ENCODE results near the gene AK4.
"Not testable (repeated sequence)": the region's sequence is repeated elsewhere in the genome, so short reads cannot be mapped to it uniquely, and the experiment has no call there.

The AK4 gene

GRCh38 chr1:65139793-65140192 lies 8.2 kb upstream of the AK4 start:
- not testable (repeated sequence) for H3K4me1 ChIP-seq (ENCODE audit: control insufficient read depth in 2 of 2, insufficient read depth in 1 of 2, low read depth in 1 of 2, low read length in 2 of 2); H2AFZ ChIP-seq (ENCODE audit: low read length); H3K4me3 ChIP-seq (ENCODE audit: low read length in 2 of 2); H2BK15ac ChIP-seq (ENCODE audit: low read length); H3K27ac ChIP-seq (replicated peaks; ENCODE audit: low read length); H3K23ac ChIP-seq (ENCODE audit: low read depth, low read length, poor library complexity); H3K9ac ChIP-seq (ENCODE audit: low read depth, low read length, poor library complexity); H3K18ac ChIP-seq (ENCODE audit: low read length); H3K36me3 ChIP-seq (replicated peaks in 1 of 2; ENCODE audit: control insufficient read depth in 2 of 2, insufficient read depth in 2 of 2, low read length in 2 of 2); H3K4ac ChIP-seq (ENCODE audit: low read length); H4K91ac ChIP-seq (ENCODE audit: low read depth, low read length, poor library complexity); H3K79me1 ChIP-seq (ENCODE audit: low read depth, low read length); H2BK12ac ChIP-seq (ENCODE audit: low read length); DNase-seq (ENCODE audit: low spot score); H2BK120ac ChIP-seq (ENCODE audit: low read depth, low read length); H3K14ac ChIP-seq (ENCODE audit: low read length); H3K27me3 ChIP-seq (ENCODE audit: control insufficient read depth in 3 of 3, insufficient read depth in 3 of 3, low read depth in 1 of 3, low read length in 3 of 3); H2BK5ac ChIP-seq (ENCODE audit: low read length); H3K4me2 ChIP-seq (ENCODE audit: insufficient read depth, low read length, poor library complexity, severe bottlenecking); H2AK5ac ChIP-seq (ENCODE audit: low read depth, low read length); H3K9me3 ChIP-seq (replicated peaks in 1 of 2; ENCODE audit: control insufficient read depth in 2 of 2, insufficient read depth in 1 of 2, low read depth in 1 of 2, low read length in 2 of 2); H4K8ac ChIP-seq (ENCODE audit: low read depth, low read length)
- no CpG with 5 or more reads among the region's 3 CpGs for WGBS, 2 donors (ENCODE audit: extremely low coverage in 2 of 2, insufficient read length in 2 of 2, insufficient replicate concordance in 1 of 2)

- no peak overlapping the region for H2BK5ac ChIP-seq (ENCODE audit: low read length)
- no peak overlapping the region for H3K9ac ChIP-seq (ENCODE audit: low read depth, low read length, poor library complexity)
- H2AK5ac ChIP-seq (ENCODE audit: low read depth, low read length): no peak overlapping the region
- no peak overlapping the region for H3K4me3 ChIP-seq (ENCODE audit: low read length in 2 of 2)
- no peak overlapping the region for H3K23ac ChIP-seq (ENCODE audit: low read depth, low read length, poor library complexity)
- H2BK15ac ChIP-seq (ENCODE audit: low read length): no peak overlapping the region
- H3K9me3 ChIP-seq (replicated peaks in 1 of 2; ENCODE audit: control insufficient read depth in 2 of 2, insufficient read depth in 1 of 2, low read depth in 1 of 2, low read length in 2 of 2): no peaks in the 10 kb centered on the region
- H4K8ac ChIP-seq (ENCODE audit: low read depth, low read length): no peak overlapping the region
- H3K4ac ChIP-seq (ENCODE audit: low read length): no peak overlapping the region
- peaks cover 1 to 20% (median 7%) of the 10 kb centered on the region in 3 experiments for H3K27me3 ChIP-seq (ENCODE audit: control insufficient read depth in 3 of 3, insufficient read depth in 3 of 3, low read depth in 1 of 3, low read length in 3 of 3)
- DNase-seq (ENCODE audit: low spot score): no peak
- H3K79me1 ChIP-seq (ENCODE audit: low read depth, low read length): no peaks in the 10 kb centered on the region
- no peak overlapping the region for H3K18ac ChIP-seq (ENCODE audit: low read length)
- no peak overlapping the region for H2AFZ ChIP-seq (ENCODE audit: low read length)
- H3K4me2 ChIP-seq (ENCODE audit: insufficient read depth, low read length, poor library complexity, severe bottlenecking): no peak overlapping the region
- H3K27ac ChIP-seq (replicated peaks; ENCODE audit: low read length): no peak overlapping the region
- H2BK12ac ChIP-seq (ENCODE audit: low read length): no peak overlapping the region
- no peak overlapping the region for H3K14ac ChIP-seq (ENCODE audit: low read length)
- peaks cover 0 to 2% of the 10 kb centered on the region in 2 donors for H3K4me1 ChIP-seq (ENCODE audit: control insufficient read depth in 2 of 2, insufficient read depth in 1 of 2, low read depth in 1 of 2, low read length in 2 of 2)
- no peak overlapping the region for H2BK120ac ChIP-seq (ENCODE audit: low read depth, low read length)
- H3K36me3 ChIP-seq (replicated peaks in 1 of 2; ENCODE audit: control insufficient read depth in 2 of 2, insufficient read depth in 2 of 2, low read length in 2 of 2): no peaks in the 10 kb centered on the region
- no peak overlapping the region for H4K91ac ChIP-seq (ENCODE audit: low read depth, low read length, poor library complexity)
- WGBS, 2 donors (ENCODE audit: extremely low coverage in 2 of 2, insufficient read length in 2 of 2, insufficient replicate concordance in 1 of 2): no CpG with 5 or more reads among the region's 4 CpGs
Measured at GRCh38 chr1:65141394-65141793, 6.6 kb upstream of the AK4 start.

- Histone ChIP-seq H3K27ac (replicated peaks; ENCODE audit: low read length) (no peak overlapping the region), H2BK5ac (ENCODE audit: low read length) (no peak overlapping the region), H3K79me1 (ENCODE audit: low read depth, low read length) (no peaks in the 10 kb centered on the region), H2BK15ac (ENCODE audit: low read length) (no peak overlapping the region), H2AK5ac (ENCODE audit: low read depth, low read length) (no peak overlapping the region), H3K18ac (ENCODE audit: low read length) (no peak overlapping the region), H4K8ac (ENCODE audit: low read depth, low read length) (no peak overlapping the region), H3K9ac (ENCODE audit: low read depth, low read length, poor library complexity) (no peak overlapping the region), H3K27me3 (ENCODE audit: control insufficient read depth in 3 of 3, insufficient read depth in 3 of 3, low read depth in 1 of 3, low read length in 3 of 3) (peaks cover 5 to 25% (median 12%) of the 10 kb centered on the region in 3 experiments), H3K4me1 (ENCODE audit: control insufficient read depth in 2 of 2, insufficient read depth in 1 of 2, low read depth in 1 of 2, low read length in 2 of 2) (peaks cover 0 to 2% of the 10 kb centered on the region in 2 donors), H3K4ac (ENCODE audit: low read length) (no peak overlapping the region), H3K14ac (ENCODE audit: low read length) (no peak overlapping the region), H4K91ac (ENCODE audit: low read depth, low read length, poor library complexity) (no peak overlapping the region), H3K4me3 (ENCODE audit: low read length in 2 of 2) (no peak overlapping the region), H2AFZ (ENCODE audit: low read length) (no peak overlapping the region), H3K23ac (ENCODE audit: low read depth, low read length, poor library complexity) (no peak overlapping the region), H2BK12ac (ENCODE audit: low read length) (no peak overlapping the region), H3K36me3 (replicated peaks in 1 of 2; ENCODE audit: control insufficient read depth in 2 of 2, insufficient read depth in 2 of 2, low read length in 2 of 2) (no peaks in the 10 kb centered on the region), H3K4me2 (ENCODE audit: insufficient read depth, low read length, poor library complexity, severe bottlenecking) (no peak overlapping the region), H2BK120ac (ENCODE audit: low read depth, low read length) (no peak overlapping the region), H3K9me3 (replicated peaks in 1 of 2; ENCODE audit: control insufficient read depth in 2 of 2, insufficient read depth in 1 of 2, low read depth in 1 of 2, low read length in 2 of 2) (no peaks in the 10 kb centered on the region)
- no peak for DNase-seq (ENCODE audit: low spot score)
Measured at GRCh38 chr1:65141918-65142317, 6.1 kb upstream of the AK4 start.

- not testable (repeated sequence) for H3K18ac ChIP-seq (ENCODE audit: low read length); H4K8ac ChIP-seq (ENCODE audit: low read depth, low read length); H2BK120ac ChIP-seq (ENCODE audit: low read depth, low read length); H3K14ac ChIP-seq (ENCODE audit: low read length); H3K4me3 ChIP-seq (ENCODE audit: low read length in 2 of 2); DNase-seq (ENCODE audit: low spot score); H3K36me3 ChIP-seq (replicated peaks in 1 of 2; ENCODE audit: control insufficient read depth in 2 of 2, insufficient read depth in 2 of 2, low read length in 2 of 2); H2AFZ ChIP-seq (ENCODE audit: low read length); H3K4me1 ChIP-seq (ENCODE audit: control insufficient read depth in 2 of 2, insufficient read depth in 1 of 2, low read depth in 1 of 2, low read length in 2 of 2); H2BK15ac ChIP-seq (ENCODE audit: low read length); H3K4me2 ChIP-seq (ENCODE audit: insufficient read depth, low read length, poor library complexity, severe bottlenecking); H2BK5ac ChIP-seq (ENCODE audit: low read length); H3K4ac ChIP-seq (ENCODE audit: low read length); H3K9ac ChIP-seq (ENCODE audit: low read depth, low read length, poor library complexity); H3K23ac ChIP-seq (ENCODE audit: low read depth, low read length, poor library complexity); H2BK12ac ChIP-seq (ENCODE audit: low read length); H3K9me3 ChIP-seq (replicated peaks in 1 of 2; ENCODE audit: control insufficient read depth in 2 of 2, insufficient read depth in 1 of 2, low read depth in 1 of 2, low read length in 2 of 2); H4K91ac ChIP-seq (ENCODE audit: low read depth, low read length, poor library complexity); H2AK5ac ChIP-seq (ENCODE audit: low read depth, low read length); H3K27ac ChIP-seq (replicated peaks; ENCODE audit: low read length); H3K79me1 ChIP-seq (ENCODE audit: low read depth, low read length)
- peaks cover 11 to 34% (median 24%) of the 10 kb centered on the region in 3 experiments for H3K27me3 ChIP-seq (ENCODE audit: control insufficient read depth in 3 of 3, insufficient read depth in 3 of 3, low read depth in 1 of 3, low read length in 3 of 3)
- WGBS, 2 donors (ENCODE audit: extremely low coverage in 2 of 2, insufficient read length in 2 of 2, insufficient replicate concordance in 1 of 2): no CpG with 5 or more reads among the region's 6 CpGs
Measured at GRCh38 chr1:65143112-65143658, 4.8 kb upstream of the AK4 start.
